ENCODE results near the gene SEMA5B.
A peak's percentile ranks its signal among the peaks of the same experiment; 100 is the strongest.

The SEMA5B gene

GRCh38 chr3:123054931-123055330 is 27.4 kb upstream of the SEMA5B start:
- no peak for DNase-seq (ENCODE audit: low spot score)

GRCh38 chr3:123054109-123054778 is 26.7 kb upstream of the SEMA5B start:
- DNase-seq (ENCODE audit: low spot score) = no peak

GRCh38 chr3:123053107-123053506 is 25.5 kb upstream of the SEMA5B start:
- no peak for DNase-seq (ENCODE audit: low spot score)

- DNase-seq (ENCODE audit: low spot score) = no peak
Observed at GRCh38 chr3:123050666-123051065, 23.1 kb upstream of the SEMA5B start.

GRCh38 chr3:123048480-123049237 is 21.1 kb upstream of the SEMA5B start:
- DNase-seq (ENCODE audit: low spot score) = no peak

GRCh38 chr3:123047062-123047319 is 19.4 kb upstream of the SEMA5B start:
- DNase-seq (ENCODE audit: low spot score) = no peak

GRCh38 chr3:123046262-123047061 is 18.9 kb upstream of the SEMA5B start:
- no peak for DNase-seq (ENCODE audit: low spot score)

GRCh38 chr3:123044981-123045763 is 17.6 kb upstream of the SEMA5B start:
- no peak for DNase-seq (ENCODE audit: low spot score)

- no peak for DNase-seq (ENCODE audit: low spot score)
Observed at GRCh38 chr3:123042413-123042812, 14.8 kb upstream of the SEMA5B start.

GRCh38 chr3:123039178-123039577 is 11.6 kb upstream of the SEMA5B start:
- DNase-seq (ENCODE audit: low spot score) = no peak

- DNase-seq (ENCODE audit: low spot score) = no peak
Observed at GRCh38 chr3:123038751-123039150, 11.2 kb upstream of the SEMA5B start.

GRCh38 chr3:123037015-123037375 is 9.4 kb upstream of the SEMA5B start:
- no peak for DNase-seq (ENCODE audit: low spot score)

GRCh38 chr3:123036352-123037014 is 8.9 kb upstream of the SEMA5B start:
- DNase-seq (ENCODE audit: low spot score) = no peak

- DNase-seq (ENCODE audit: low spot score) = no peak
Observed at GRCh38 chr3:123034996-123035395, 7.4 kb upstream of the SEMA5B start.

GRCh38 chr3:123034120-123034519 is 6.6 kb upstream of the SEMA5B start:
- DNase-seq (ENCODE audit: low spot score) = no peak

GRCh38 chr3:123032057-123032456 is 4.5 kb upstream of the SEMA5B start:
- DNase-seq (ENCODE audit: low spot score) = no peak

GRCh38 chr3:123031051-123031450 is 3.5 kb upstream of the SEMA5B start:
- DNase-seq (ENCODE audit: low spot score) = no peak

- DNase-seq (ENCODE audit: low spot score) = peak; percentile 50
Observed at GRCh38 chr3:123028233-123028828, 768 bp upstream of the SEMA5B start.

GRCh38 chr3:123026565-123027291 is 835 bp downstream of the SEMA5B start:
- DNase-seq (ENCODE audit: low spot score) = peak; percentile 40

GRCh38 chr3:123025642-123026521 is 1.7 kb downstream of the SEMA5B start:
- DNase-seq (ENCODE audit: low spot score) = peak; percentile 8
